GM12865 (cell line): ENCODE data around the gene MGP.

Source experiments
- DNase-seq: peaks from one replicate; pipeline ENCODE4 v3.0.0; 2010; ENCODE audit warnings: low read depth
- H3K4me3 ChIP-seq: 2 replicates; pipeline ENCODE4 v1.5.1; 2011; ENCODE audit warnings: mild to moderate bottlenecking, low read depth, low read length, control low read depth
- TF ChIP-seq, protein P1 (sequence below): IDR thresholded peaks from 2 replicates; pipeline ENCODE4 v1.5.1; 2011; ENCODE audit warnings: low read length, control low read depth, low read depth, inconsistent platforms; ENCODE audit not compliant: insufficient read depth; ENCODE audit errors: missing control alignments

MGP gene

DNA sequence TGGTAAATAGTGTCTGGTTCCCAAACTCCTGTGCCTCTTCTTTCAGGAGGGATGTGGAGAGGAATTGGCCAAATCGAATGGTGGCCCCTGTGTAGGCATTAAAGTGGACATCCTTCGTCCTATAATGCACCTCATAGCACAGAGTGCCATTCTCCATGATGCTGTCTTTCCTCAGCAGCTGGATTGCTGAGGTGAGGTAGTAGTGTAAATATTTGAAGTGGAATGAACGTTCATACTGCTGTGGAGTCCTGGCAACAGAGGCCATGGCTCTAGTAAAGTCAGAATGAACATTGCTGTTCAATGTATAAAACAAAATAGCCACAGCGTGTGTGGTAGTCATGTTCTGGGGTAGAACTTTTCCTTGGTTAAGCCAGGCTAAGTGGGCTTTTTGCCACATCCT, 45.0 kb downstream of the MGP start:
- H3K4me3 ChIP-seq, result no peak overlapping the region
- DNase-seq, result no peak
- TF ChIP-seq, protein P1, sequence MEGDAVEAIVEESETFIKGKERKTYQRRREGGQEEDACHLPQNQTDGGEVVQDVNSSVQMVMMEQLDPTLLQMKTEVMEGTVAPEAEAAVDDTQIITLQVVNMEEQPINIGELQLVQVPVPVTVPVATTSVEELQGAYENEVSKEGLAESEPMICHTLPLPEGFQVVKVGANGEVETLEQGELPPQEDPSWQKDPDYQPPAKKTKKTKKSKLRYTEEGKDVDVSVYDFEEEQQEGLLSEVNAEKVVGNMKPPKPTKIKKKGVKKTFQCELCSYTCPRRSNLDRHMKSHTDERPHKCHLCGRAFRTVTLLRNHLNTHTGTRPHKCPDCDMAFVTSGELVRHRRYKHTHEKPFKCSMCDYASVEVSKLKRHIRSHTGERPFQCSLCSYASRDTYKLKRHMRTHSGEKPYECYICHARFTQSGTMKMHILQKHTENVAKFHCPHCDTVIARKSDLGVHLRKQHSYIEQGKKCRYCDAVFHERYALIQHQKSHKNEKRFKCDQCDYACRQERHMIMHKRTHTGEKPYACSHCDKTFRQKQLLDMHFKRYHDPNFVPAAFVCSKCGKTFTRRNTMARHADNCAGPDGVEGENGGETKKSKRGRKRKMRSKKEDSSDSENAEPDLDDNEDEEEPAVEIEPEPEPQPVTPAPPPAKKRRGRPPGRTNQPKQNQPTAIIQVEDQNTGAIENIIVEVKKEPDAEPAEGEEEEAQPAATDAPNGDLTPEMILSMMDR, result no peak

DNA sequence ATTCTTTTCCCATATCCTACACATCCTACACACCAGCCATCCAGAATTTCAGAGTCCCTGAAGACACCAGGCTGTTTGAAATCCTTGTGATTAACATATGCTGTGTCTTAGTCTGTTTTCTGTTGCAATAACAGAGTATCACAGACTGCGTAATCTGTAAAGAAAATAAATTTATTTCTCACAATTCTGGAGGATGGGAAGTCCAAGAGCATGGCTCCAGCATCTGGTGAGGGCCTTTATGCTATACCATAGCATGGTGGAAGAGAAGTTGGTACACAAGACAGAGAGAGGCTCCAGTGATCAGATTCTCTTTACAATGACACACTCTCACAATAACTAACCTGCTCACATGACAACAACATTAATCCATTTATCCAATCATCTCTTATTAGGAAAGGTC, 46.4 kb downstream of the MGP start:
- TF ChIP-seq, protein P1, result no peak
- no peak for DNase-seq
- no peak overlapping the region for H3K4me3 ChIP-seq

DNA sequence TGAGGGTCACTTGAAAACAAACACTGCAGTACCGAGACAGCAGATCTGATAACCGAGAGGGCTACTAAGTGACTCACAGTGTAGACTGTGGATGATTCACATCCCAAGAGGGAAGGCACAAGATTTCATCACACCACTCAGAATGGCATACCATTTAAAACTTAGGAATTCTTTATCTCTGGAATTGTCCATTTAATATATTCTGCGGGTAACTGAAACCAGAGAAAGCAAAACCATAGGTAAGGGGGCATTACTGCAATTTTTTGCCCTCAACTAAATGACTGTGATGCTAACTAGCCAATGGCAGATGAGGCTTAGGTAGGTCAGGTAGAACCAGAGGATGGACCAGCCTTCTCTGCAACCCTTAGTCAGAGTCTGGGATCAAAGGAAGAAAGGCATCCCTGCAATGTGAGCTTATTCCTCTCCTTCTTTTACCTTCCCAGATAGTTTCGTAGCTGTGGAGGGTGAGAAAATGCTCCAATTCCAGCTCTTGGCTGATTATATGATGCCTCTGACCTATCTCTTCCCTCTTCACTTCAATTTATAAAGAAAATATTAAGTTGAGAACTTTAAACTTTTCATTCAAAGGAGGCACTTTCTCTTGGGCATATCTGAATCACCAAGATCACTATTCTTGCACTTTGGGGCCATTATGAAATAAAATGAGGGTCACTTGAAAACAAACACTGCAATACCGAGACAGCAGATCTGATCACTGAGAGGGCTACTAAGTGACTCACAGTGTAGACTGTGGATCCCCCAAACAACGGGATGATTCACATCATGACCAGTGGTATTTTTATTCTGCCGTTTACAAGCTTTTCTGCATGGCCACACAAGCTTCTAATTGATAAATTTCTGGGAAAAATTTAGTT, 49.1 kb downstream of the MGP start:
- no peak for DNase-seq
- TF ChIP-seq, protein P1, result no peak
- H3K4me3 ChIP-seq, result no peak overlapping the region

DNA sequence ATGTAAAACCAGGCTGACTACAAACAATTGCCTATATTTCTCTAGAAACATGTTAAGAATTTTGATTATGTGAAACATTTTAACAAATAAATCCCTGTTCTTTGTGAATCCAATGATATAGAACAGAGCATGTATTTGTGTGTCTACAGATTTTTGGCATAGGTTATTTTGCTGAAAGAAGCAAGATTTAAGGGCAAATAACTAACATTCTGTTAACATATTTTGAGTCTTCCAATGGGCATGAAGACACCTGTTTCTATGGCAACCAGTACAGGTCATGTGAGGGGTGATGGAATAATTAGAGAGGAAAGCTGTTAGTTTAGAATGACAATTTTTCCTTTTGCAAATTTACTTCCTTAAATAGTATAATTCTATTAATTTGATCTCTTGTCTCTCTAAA, 51.1 kb downstream of the MGP start:
- TF ChIP-seq, protein P1, result no peak
- DNase-seq, result no peak
- no peak overlapping the region for H3K4me3 ChIP-seq

DNA sequence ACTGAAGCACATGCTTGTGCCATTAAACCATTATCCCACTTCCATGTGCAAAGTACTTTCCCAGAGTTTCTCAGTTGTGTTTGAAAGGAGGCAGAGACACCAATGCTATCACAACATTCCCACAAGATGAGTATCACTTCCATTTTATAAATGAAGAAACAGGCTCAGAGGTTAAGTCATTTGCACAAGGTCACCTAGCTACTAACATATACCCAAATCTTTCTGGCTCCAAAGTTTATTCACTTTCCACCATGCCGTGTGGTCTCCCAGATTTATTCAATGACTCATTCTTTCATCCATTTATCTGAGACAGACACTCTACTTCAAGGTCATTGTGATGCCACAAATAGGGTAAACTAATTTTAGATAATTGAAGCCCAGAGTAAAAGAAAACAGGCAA, 51.7 kb downstream of the MGP start:
- TF ChIP-seq, protein P1, result no peak
- no peak overlapping the region for H3K4me3 ChIP-seq
- DNase-seq, result no peak

DNA sequence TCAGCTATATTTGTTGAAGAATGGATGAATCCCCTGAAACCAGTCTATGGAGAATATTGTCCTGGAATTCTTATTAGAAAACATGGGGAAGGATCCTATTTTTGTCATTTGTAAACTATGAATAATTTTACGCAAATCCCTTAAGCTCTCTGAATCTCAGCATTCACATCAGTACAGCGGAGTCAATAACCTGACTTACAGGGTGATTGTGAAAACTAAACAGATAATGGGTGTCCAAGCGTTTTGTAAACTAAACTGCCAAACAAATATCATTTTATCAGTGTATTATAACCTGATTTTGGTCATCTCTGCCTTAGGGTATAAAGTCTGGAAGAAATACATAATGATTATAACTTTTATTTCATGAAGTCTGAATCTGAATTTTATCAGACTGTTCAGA, 52.3 kb downstream of the MGP start:
- no peak for DNase-seq
- TF ChIP-seq, protein P1, result no peak
- no peak overlapping the region for H3K4me3 ChIP-seq
